Activated naive CD4-positive, alpha-beta T cell (primary cell): Measurements from ENCODE around the gene DGKG.

Experiments
- DNase-seq, 4 experiments: peaks; one replicate each; lab custom pipeline; 2025; lab: John Stamatoyannopoulos, UW

DGKG gene

GRCh38 chr3:186141790-186142189 is 220.2 kb downstream of the DGKG start:
- no peak for DNase-seq

- no peak for DNase-seq
Measured at GRCh38 chr3:186138272-186138981, 223.6 kb downstream of the DGKG start.

GRCh38 chr3:186137051-186137685 is 224.9 kb downstream of the DGKG start:
- no peak for DNase-seq

GRCh38 chr3:186133980-186134379 is 228.1 kb downstream of the DGKG start:
- DNase-seq = no peak

GRCh38 chr3:186132487-186132886 is 229.5 kb downstream of the DGKG start:
- DNase-seq = no peak

GRCh38 chr3:186129206-186129605 is 232.8 kb downstream of the DGKG start:
- DNase-seq = no peak

GRCh38 chr3:186128158-186128557 is 233.9 kb downstream of the DGKG start:
- DNase-seq = no peak

GRCh38 chr3:186127463-186127862 is 234.6 kb downstream of the DGKG start:
- no peak for DNase-seq

GRCh38 chr3:186125118-186125517 is 236.9 kb downstream of the DGKG start:
- no peak for DNase-seq

GRCh38 chr3:186124592-186124991 is 237.4 kb downstream of the DGKG start:
- DNase-seq = no peak

- DNase-seq = no peak
Measured at GRCh38 chr3:186123012-186123411, 239.0 kb downstream of the DGKG start.

- no peak for DNase-seq
Measured at GRCh38 chr3:186121968-186122367, 240.1 kb downstream of the DGKG start.

GRCh38 chr3:186121278-186121677 is 240.8 kb downstream of the DGKG start:
- DNase-seq = no peak

GRCh38 chr3:186119499-186119898 is 242.5 kb downstream of the DGKG start:
- no peak for DNase-seq

GRCh38 chr3:186118692-186119091 is 243.3 kb downstream of the DGKG start:
- DNase-seq = no peak

- no peak for DNase-seq
Measured at GRCh38 chr3:186117521-186118134, 244.4 kb downstream of the DGKG start.

- no peak for DNase-seq
Measured at GRCh38 chr3:186115239-186115996, 246.6 kb downstream of the DGKG start.

- no peak for DNase-seq
Measured at GRCh38 chr3:186110975-186111974, 250.8 kb downstream of the DGKG start.

- no peak for DNase-seq
Measured at GRCh38 chr3:186109897-186110803, 251.9 kb downstream of the DGKG start.
